ENCODE results near the gene TMEM202.
A peak's percentile ranks its signal among the peaks of the same experiment; 100 is the strongest.

TMEM202 gene

GRCh38 chr15:72365844-72366243 lies 32.3 kb upstream of the TMEM202 start:
- in situ Hi-C loops (cut with MboI; ENCODE audit: low pct_unique_long_range_greater_than_20kb, low sequenced_read_pairs, unreplicated experiment) = no loop called here
- peak; percentile 57 for DNase-seq (ENCODE audit: low spot score)
- no peak for TF ChIP-seq CTCF (IDR thresholded peaks at IDR 0.05; ENCODE audit: extremely low read depth, insufficient read depth, missing control alignments)

- TF ChIP-seq CTCF (IDR thresholded peaks at IDR 0.05; ENCODE audit: extremely low read depth, insufficient read depth, missing control alignments) = no peak
- no peak for DNase-seq (ENCODE audit: low spot score)
- in situ Hi-C loops (cut with MboI; ENCODE audit: low pct_unique_long_range_greater_than_20kb, low sequenced_read_pairs, unreplicated experiment) = no loop called here
These were observed 29.8 kb upstream of the TMEM202 start for GRCh38 chr15:72368325-72368724.

- no peak for TF ChIP-seq CTCF (IDR thresholded peaks at IDR 0.05; ENCODE audit: extremely low read depth, insufficient read depth, missing control alignments)
- in situ Hi-C loops (cut with MboI; ENCODE audit: low pct_unique_long_range_greater_than_20kb, low sequenced_read_pairs, unreplicated experiment) = no loop called here
- DNase-seq (ENCODE audit: low spot score) = no peak
These were observed 29.2 kb upstream of the TMEM202 start for GRCh38 chr15:72368899-72369298.

GRCh38 chr15:72369964-72370363 lies 28.1 kb upstream of the TMEM202 start:
- in situ Hi-C loops (cut with MboI; ENCODE audit: low pct_unique_long_range_greater_than_20kb, low sequenced_read_pairs, unreplicated experiment) = no loop called here

GRCh38 chr15:72372361-72372760 lies 25.7 kb upstream of the TMEM202 start:
- no peak for DNase-seq (ENCODE audit: low spot score)
- in situ Hi-C loops (cut with MboI; ENCODE audit: low pct_unique_long_range_greater_than_20kb, low sequenced_read_pairs, unreplicated experiment) = no loop called here
- TF ChIP-seq CTCF (IDR thresholded peaks at IDR 0.05; ENCODE audit: extremely low read depth, insufficient read depth, missing control alignments) = no peak

More at GRCh38 chr15:72369964-72370363, 28.1 kb upstream of the TMEM202 start:
- no peak for TF ChIP-seq CTCF (IDR thresholded peaks at IDR 0.05; ENCODE audit: extremely low read depth, insufficient read depth, missing control alignments)
- no peak for DNase-seq (ENCODE audit: low spot score)

GRCh38 chr15:72375501-72375845 lies 22.6 kb upstream of the TMEM202 start:
- in situ Hi-C loops (cut with MboI; ENCODE audit: low pct_unique_long_range_greater_than_20kb, low sequenced_read_pairs, unreplicated experiment) = no loop called here
- DNase-seq (ENCODE audit: low spot score) = no peak
- no peak for TF ChIP-seq CTCF (IDR thresholded peaks at IDR 0.05; ENCODE audit: extremely low read depth, insufficient read depth, missing control alignments)

Data from GM13977 (cell line).